Fibroblast of villous mesenchyme (primary cell): ENCODE results near the gene CAMK1D. TPM values are rescaled to one million over a fixed set of nuclear protein-coding genes. Genes with fewer than 3 reads are reported as not detected.

Experiments used
- DNase-seq: peaks from one replicate; pipeline ENCODE4 v3.0.0-alpha.2; 2010; ENCODE audit warnings: low read depth
- H3K4me3 ChIP-seq: 2 replicates; pipeline ENCODE4 v1.5.1; 2011; ENCODE audit warnings: low read depth, mild to moderate bottlenecking, low read length
- total RNA-seq: library from RNA; depleted of rRNA; stranded (reverse); fragments of >200 nt; gene quantifications from 2 replicates; pipeline ENCODE4 v1.2.3, GENCODE V29; 2012
- TF ChIP-seq, protein P1 (sequence below): IDR thresholded peaks from 2 replicates; pipeline ENCODE4 v1.5.1; 2012; ENCODE audit warnings: low read depth, mild to moderate bottlenecking, low read length; ENCODE audit not compliant: insufficient read depth

CAMK1D gene
- total RNA-seq, 1 donor, result 1.3 TPM

GRCh38 chr10:12384906-12385305 lies 35.6 kb downstream of the CAMK1D start:
- H3K4me3 ChIP-seq, result no peak overlapping the region
- TF ChIP-seq, protein P1, sequence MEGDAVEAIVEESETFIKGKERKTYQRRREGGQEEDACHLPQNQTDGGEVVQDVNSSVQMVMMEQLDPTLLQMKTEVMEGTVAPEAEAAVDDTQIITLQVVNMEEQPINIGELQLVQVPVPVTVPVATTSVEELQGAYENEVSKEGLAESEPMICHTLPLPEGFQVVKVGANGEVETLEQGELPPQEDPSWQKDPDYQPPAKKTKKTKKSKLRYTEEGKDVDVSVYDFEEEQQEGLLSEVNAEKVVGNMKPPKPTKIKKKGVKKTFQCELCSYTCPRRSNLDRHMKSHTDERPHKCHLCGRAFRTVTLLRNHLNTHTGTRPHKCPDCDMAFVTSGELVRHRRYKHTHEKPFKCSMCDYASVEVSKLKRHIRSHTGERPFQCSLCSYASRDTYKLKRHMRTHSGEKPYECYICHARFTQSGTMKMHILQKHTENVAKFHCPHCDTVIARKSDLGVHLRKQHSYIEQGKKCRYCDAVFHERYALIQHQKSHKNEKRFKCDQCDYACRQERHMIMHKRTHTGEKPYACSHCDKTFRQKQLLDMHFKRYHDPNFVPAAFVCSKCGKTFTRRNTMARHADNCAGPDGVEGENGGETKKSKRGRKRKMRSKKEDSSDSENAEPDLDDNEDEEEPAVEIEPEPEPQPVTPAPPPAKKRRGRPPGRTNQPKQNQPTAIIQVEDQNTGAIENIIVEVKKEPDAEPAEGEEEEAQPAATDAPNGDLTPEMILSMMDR, result no peak
- no peak for DNase-seq

- TF ChIP-seq, protein P1, result no peak
- DNase-seq, result no peak
- H3K4me3 ChIP-seq, result no peak overlapping the region
Measured at GRCh38 chr10:12387561-12388210, 38.3 kb downstream of the CAMK1D start.

DNA sequence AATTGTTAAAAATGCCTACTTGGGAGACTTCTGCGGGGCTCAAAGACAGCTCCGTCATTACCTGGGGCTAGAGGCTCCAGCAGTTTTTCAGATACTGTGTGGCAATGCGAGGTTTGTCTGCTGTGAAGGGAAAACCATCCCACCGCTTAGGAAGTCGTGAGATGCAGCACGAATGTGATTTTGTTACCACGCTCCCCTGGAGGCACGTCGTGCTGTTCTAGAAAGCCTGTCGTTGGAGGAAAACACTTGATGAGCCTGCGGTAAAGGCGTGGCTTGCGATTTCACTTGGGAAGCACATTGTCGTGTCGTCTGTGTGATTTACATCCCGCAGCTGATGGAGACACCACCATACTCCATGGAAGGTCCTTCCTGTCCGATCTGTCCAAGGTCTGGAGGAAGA lies 39.3 kb downstream of the CAMK1D start:
- TF ChIP-seq, protein P1, result no peak

GRCh38 chr10:12389154-12389734 lies 39.9 kb downstream of the CAMK1D start:
- DNase-seq, result no peak
- no peak overlapping the region for H3K4me3 ChIP-seq
- TF ChIP-seq, protein P1, result no peak

More for the DNA sequence above, 39.3 kb downstream of the CAMK1D start:
- H3K4me3 ChIP-seq, result no peak overlapping the region
- no peak for DNase-seq

DNA sequence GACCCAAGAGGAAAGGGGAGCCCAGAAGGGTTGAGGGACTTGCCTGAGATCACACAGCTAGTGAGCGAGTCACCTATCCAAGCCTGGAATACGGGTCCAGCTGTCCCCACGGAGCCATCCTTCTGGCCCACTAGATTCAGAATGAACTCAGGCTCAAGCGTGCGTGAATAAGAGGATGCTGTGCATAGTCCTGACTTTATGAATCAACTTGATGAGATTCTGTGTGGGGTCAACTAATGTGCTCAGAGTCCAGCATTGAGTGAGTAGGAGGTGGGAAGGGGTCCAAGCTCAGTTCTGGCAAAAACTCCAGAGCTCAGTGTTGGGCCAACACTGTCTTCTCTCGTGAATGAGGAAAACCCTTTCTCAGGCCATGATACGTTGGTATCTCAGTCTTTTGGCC lies 41.4 kb downstream of the CAMK1D start:
- DNase-seq, result no peak
- TF ChIP-seq, protein P1, result no peak
- no peak overlapping the region for H3K4me3 ChIP-seq

GRCh38 chr10:12391206-12391605 lies 41.9 kb downstream of the CAMK1D start:
- TF ChIP-seq, protein P1, result no peak
- no peak for DNase-seq
- no peak overlapping the region for H3K4me3 ChIP-seq

DNA sequence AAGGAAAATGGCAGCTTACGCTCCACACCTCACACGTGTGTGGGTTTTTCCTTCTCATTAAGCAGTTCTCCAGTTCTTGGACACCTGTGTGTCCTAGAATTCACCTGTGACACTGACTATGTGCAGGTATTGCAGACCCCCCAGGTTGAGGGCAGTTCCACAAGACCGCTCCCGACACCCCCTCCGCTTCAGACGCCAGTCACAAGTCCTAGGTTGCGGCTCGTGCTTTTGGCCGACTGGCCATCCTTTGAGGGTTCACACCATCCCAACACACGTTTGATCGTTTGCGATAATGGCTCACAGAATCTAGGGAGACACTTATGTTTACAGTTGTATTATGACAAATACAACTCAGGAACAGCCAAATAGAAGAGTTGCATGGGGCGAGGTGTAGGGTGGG lies 44.5 kb downstream of the CAMK1D start:
- TF ChIP-seq, protein P1, result no peak
- no peak for DNase-seq
- H3K4me3 ChIP-seq, result no peak overlapping the region
